ENCODE measurements around the gene S1PR2. TPM values are rescaled to one million over a fixed set of nuclear protein-coding genes. Genes with fewer than 3 reads are reported as not detected.

S1PR2 gene
- total and polyA plus RNA-seq, 9 of the 15 experiments (the other 6 are each of a cell fraction or from before 2014, with no cell fraction given), result 1.5 to 3.9 (median 2.0) TPM

DNA sequence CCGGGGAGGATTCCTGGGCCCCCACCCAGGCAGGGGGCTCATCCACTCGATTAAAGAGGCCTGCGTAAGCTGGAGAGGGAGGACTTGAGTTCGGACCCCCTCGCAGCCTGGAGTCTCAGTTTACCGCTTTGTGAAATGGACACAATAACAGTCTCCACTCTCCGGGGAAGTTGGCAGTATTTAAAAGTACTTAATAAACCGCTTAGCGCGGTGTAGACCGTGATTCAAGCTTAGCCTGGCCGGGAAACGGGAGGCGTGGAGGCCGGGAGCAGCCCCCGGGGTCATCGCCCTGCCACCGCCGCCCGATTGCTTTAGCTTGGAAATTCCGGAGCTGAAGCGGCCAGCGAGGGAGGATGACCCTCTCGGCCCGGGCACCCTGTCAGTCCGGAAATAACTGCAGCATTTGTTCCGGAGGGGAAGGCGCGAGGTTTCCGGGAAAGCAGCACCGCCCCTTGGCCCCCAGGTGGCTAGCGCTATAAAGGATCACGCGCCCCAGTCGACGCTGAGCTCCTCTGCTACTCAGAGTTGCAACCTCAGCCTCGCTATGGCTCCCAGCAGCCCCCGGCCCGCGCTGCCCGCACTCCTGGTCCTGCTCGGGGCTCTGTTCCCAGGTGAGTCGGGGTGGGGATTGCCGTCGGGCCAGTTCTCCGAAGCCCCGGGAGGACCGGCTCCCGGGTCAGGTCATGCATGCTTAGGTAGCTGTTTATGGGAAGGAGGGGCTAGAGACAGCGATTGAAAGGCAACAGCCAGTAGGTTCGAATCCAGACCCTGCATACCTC lies 39.7 kb upstream of the S1PR2 start, which contains the start of gene ICAM1 (continued):
- no peak; a peak in 1 of 3 replicates for TF ChIP-seq CBX3 (IDR thresholded peaks at IDR 0.05; ENCODE audit: borderline replicate concordance in 1 of 2, low read length in 2 of 2)

DNA sequence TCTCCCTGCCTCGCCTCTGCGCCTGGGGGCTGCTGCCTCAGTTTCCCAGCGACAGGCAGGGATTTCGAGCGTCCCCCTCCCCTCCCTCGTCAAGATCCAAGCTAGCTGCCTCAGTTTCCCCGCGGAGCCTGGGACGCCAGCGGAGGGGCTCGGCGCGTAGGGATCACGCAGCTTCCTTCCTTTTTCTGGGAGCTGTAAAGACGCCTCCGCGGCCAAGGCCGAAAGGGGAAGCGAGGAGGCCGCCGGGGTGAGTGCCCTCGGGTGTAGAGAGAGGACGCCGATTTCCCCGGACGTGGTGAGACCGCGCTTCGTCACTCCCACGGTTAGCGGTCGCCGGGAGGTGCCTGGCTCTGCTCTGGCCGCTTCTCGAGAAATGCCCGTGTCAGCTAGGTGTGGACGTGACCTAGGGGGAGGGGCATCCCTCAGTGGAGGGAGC lies 39.1 kb upstream of the S1PR2 start:
- CTCF ChIA-PET (ENCODE audit: low intra/inter-chr PET ratio), result interaction anchor here (3.9 kb wide), 1 partner anchor 119 kb away, joined by 77 read pairs; no protein-coding TSS in a partner anchor
- POLR2A ChIA-PET, result interaction anchor here (0.6 to 3.7 kb wide), 16 partner anchors 10 to 386 kb away, joined by 3 to 74 read pairs (median 4); partner anchors contain the start of genes FDX2, ICAM4, ICAM5 and PPAN
- TF ChIP-seq TAF1 (IDR thresholded peaks at IDR 0.05; ENCODE audit: control insufficient read depth, extremely low read depth, insufficient read depth, low read length, severe bottlenecking) (peak; percentile 9), HNRNPH1 (optimal IDR thresholded peaks at IDR 0.05; ENCODE audit: low read depth, low read length) (no peak), SETDB1 (IDR thresholded peaks at IDR 0.05; ENCODE audit: low read length) (no peak), TCF3 (CRISPR knock-in tag; IDR thresholded peaks at IDR 0.05) (no peak), STAG1 (CRISPR knock-in tag; IDR thresholded peaks at IDR 0.05; ENCODE audit: borderline replicate concordance) (no peak), MTA1 (IDR thresholded peaks at IDR 0.05; ENCODE audit: borderline replicate concordance) (no peak), ZNF184 (CRISPR knock-in tag; IDR thresholded peaks at IDR 0.05) (no peak), IRF9 (tag; IDR thresholded peaks at IDR 0.05) (no peak), MAFG (tag; conservative IDR thresholded peaks at IDR 0.05) (no peak), RB1 (IDR thresholded peaks at IDR 0.05; ENCODE audit: low read depth) (0 out of 2 replicates have a peak, but pooled peaks have one; percentile 18), NONO (IDR thresholded peaks at IDR 0.05; ENCODE audit: low read depth in 2 of 2, low read length in 1 of 2) (no peak), ZNF12 (CRISPR knock-in tag; IDR thresholded peaks at IDR 0.05) (0 out of 2 replicates have a peak, but pooled peaks have one; percentile 63)
- TF ChIP-seq, protein P1, sequence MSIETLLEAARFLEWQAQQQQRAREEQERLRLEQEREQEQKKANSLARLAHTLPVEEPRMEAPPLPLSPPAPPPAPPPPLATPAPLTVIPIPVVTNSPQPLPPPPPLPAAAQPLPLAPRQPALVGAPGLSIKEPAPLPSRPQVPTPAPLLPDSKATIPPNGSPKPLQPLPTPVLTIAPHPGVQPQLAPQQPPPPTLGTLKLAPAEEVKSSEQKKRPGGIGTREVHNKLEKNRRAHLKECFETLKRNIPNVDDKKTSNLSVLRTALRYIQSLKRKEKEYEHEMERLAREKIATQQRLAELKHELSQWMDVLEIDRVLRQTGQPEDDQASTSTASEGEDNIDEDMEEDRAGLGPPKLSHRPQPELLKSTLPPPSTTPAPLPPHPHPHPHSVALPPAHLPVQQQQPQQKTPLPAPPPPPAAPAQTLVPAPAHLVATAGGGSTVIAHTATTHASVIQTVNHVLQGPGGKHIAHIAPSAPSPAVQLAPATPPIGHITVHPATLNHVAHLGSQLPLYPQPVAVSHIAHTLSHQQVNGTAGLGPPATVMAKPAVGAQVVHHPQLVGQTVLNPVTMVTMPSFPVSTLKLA (conservative IDR thresholded peaks at IDR 0.05), result no peak
- TF ChIP-seq, protein P2, sequence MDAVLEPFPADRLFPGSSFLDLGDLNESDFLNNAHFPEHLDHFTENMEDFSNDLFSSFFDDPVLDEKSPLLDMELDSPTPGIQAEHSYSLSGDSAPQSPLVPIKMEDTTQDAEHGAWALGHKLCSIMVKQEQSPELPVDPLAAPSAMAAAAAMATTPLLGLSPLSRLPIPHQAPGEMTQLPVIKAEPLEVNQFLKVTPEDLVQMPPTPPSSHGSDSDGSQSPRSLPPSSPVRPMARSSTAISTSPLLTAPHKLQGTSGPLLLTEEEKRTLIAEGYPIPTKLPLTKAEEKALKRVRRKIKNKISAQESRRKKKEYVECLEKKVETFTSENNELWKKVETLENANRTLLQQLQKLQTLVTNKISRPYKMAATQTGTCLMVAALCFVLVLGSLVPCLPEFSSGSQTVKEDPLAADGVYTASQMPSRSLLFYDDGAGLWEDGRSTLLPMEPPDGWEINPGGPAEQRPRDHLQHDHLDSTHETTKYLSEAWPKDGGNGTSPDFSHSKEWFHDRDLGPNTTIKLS (IDR thresholded peaks at IDR 0.05; ENCODE audit: borderline replicate concordance, low read depth), result no peak

More for the DNA sequence above, 39.1 kb upstream of the S1PR2 start:
- peak overlapping the region; percentile 73 to 93 for H3K9ac ChIP-seq (ENCODE audit: insufficient read depth in 1 of 2, low read depth in 2 of 2, low read length in 2 of 2)
- in situ Hi-C loops (cut with MboI), result loop anchor here (5.0 kb wide), 1 partner anchor 117 kb away; no protein-coding TSS in a partner anchor
- peaks cover 22% of the 10 kb centered on the region; the same call in 2 of the 3 replicates for H3K36me3 ChIP-seq (ENCODE audit: control insufficient read depth, insufficient read depth, low read length)
- ATAC-seq (peak; percentile 65), DNase-seq (ENCODE audit: extremely low read depth in 1 of 4, low spot score in 3 of 4) (peak; percentile 48 to 76 (median 70)), FAIRE-seq (no peak)
- H4K20me1 ChIP-seq (replicated peaks; ENCODE audit: control insufficient read depth, insufficient read depth, low read length), result no peaks in the 10 kb centered on the region
- H3K4me2 ChIP-seq (ENCODE audit: insufficient read depth, low read length), result peak overlapping the region; percentile 76
- peak overlapping the region; percentile 91 for H2AFZ ChIP-seq (ENCODE audit: low read depth, low read length)
- peak overlapping the region; percentile 81 for H3K27ac ChIP-seq (ENCODE audit: extremely low read depth, low read depth, low read length)
- no TSS peak for BruUV-seq (replicated peaks)
- WGBS (ENCODE audit: insufficient coverage, low coverage, missing lambda C conversion rate), result 8% methylated on average over 24 of the region's 37 CpGs
- H3K4me1 ChIP-seq (replicated peaks in 1 of 2; ENCODE audit: control insufficient read depth in 2 of 2, insufficient read depth in 2 of 2, low read length in 2 of 2), result peaks cover 16 to 33% of the 10 kb centered on the region in 2 experiments; a peak in 4 of 5 replicates
- peak overlapping the region; percentile 48 for H3K4me3 ChIP-seq
- H3K9me1 ChIP-seq (ENCODE audit: control insufficient read depth, insufficient read depth, low read length), result no peaks in the 10 kb centered on the region
- intact Hi-C loops (cut with micrococcal nuclease), result loop anchor here (1.0 to 2.0 kb wide), 2 partner anchors 19 to 111 kb away; partner anchors contain the start of genes ICAM5 and TYK2
- H3K79me2 ChIP-seq (ENCODE audit: control insufficient read depth, insufficient read depth, low read length), result peaks cover 30% of the 10 kb centered on the region
- H3K9me3 ChIP-seq (replicated peaks; ENCODE audit: control insufficient read depth, insufficient read depth, low read depth, low read length), result no peaks in the 10 kb centered on the region
- H3K27me3 ChIP-seq (ENCODE audit: control insufficient read depth in 2 of 2, insufficient read depth in 2 of 2, low read length in 2 of 2), result no peaks in the 10 kb centered on the region

Measured in K562 (cell line).